B cell (primary cell): Measurements from ENCODE around the gene IPMK. TPM values are rescaled to one million over a fixed set of nuclear protein-coding genes. Genes with fewer than 3 reads are reported as not detected.
"Not testable (repeated sequence)": the region's sequence is repeated elsewhere in the genome, so short reads cannot be mapped to it uniquely, and the experiment has no call there.

Experiments
- ATAC-seq: fragments of 200-7000 bp; cut with Tn5 transposase; one replicate; pipeline ENCODE4 v1.10.0; 2021; ENCODE audit warnings: low read depth, mild to moderate bottlenecking, moderate number of reproducible peaks, moderate library complexity
- CTCF ChIA-PET: fragments of 350-600 bp; sonication (Branson Sonifier 250); formaldehyde crosslinking; loops from one replicate; lab custom pipeline; 2021; ENCODE audit warnings: antibody characterized with exemption, inconsistent platforms; lab: Charles Lee
- POLR2A ChIA-PET: fragments of 350-600 bp; sonication (Branson Sonifier 250); formaldehyde crosslinking; loops from one replicate; lab custom pipeline; 2021; ENCODE audit warnings: antibody characterized with exemption; lab: Charles Lee
- DNase-seq: peaks from one replicate; pipeline ENCODE4 v3.0.0; 2013
- H2AFZ ChIP-seq: 2 replicates; pipeline ENCODE4 v1.6.1; 2012; ENCODE audit warnings: mild to moderate bottlenecking, low read depth, low read length; ENCODE audit not compliant: insufficient read depth, poor library complexity, severe bottlenecking
- H3K27ac ChIP-seq, 2 donors: 1 replicate in 1 of 2; 2 replicates in 1 of 2; pipeline ENCODE4 v1.5.1; 2012 to 2013; ENCODE audit warnings: low read length in 2 of 2, mild to moderate bottlenecking in 2 of 2, moderate library complexity in 1 of 2
- H3K27me3 ChIP-seq, 4 experiments: fragments of 200-600 bp in 1 of 4; sonication (generic) in 1 of 4; replicated peaks in 1 of 4; 1 replicate in 2 of 4; 2 replicates in 2 of 4; pipeline versions ENCODE4 v1.6.1 to v1.7.0; 2013 to 2016; ENCODE audit warnings: low read length in 3 of 4, mild to moderate bottlenecking in 2 of 4, mixed read lengths in 1 of 4, moderate library complexity in 1 of 4; ENCODE audit not compliant: insufficient read depth in 4 of 4, control insufficient read depth in 3 of 4; ENCODE audit errors: control extremely low read depth in 1 of 4
- H3K36me3 ChIP-seq, 2 experiments: replicated peaks in 1 of 2; 1 replicate in 1 of 2; 2 replicates in 1 of 2; pipeline versions ENCODE4 v1.6.1 to v1.7.1; 2013; ENCODE audit warnings: low read length in 1 of 2; ENCODE audit not compliant: insufficient read depth in 2 of 2, control insufficient read depth in 1 of 2; ENCODE audit errors: control extremely low read depth in 1 of 2, extremely low read depth in 1 of 2
- H3K4me1 ChIP-seq, 2 donors: fragments of 200-600 bp in 1 of 2; sonication (generic) in 1 of 2; 1 replicate in 1 of 2; 2 replicates in 1 of 2; pipeline versions ENCODE4 v1.5.1 to v1.6.1; 2013 to 2017; ENCODE audit warnings: low read length in 2 of 2; ENCODE audit not compliant: control insufficient read depth in 2 of 2, insufficient read depth in 2 of 2
- H3K4me2 ChIP-seq: replicated peaks from 2 replicates; pipeline ENCODE3; 2012; ENCODE audit warnings: mild to moderate bottlenecking, low read depth, low read length; ENCODE audit not compliant: poor library complexity, severe bottlenecking
- H3K4me3 ChIP-seq, 5 experiments: fragments of 200-600 bp in 1 of 5; sonication (generic) in 1 of 5; 1 replicate in 3 of 5; 2 replicates in 2 of 5; pipeline versions ENCODE4 v1.5.1 to v1.7.0; 2011 to 2016; ENCODE audit warnings: low read length in 4 of 5, mild to moderate bottlenecking in 4 of 5, low read depth in 2 of 5, control low read depth in 1 of 5, moderate library complexity in 1 of 5; ENCODE audit not compliant: insufficient read depth in 1 of 5; ENCODE audit errors: control extremely low read depth in 1 of 5, extremely low read depth in 1 of 5
- H3K79me2 ChIP-seq: fragments of 200-600 bp; sonication (generic); one replicate; pipeline ENCODE4 v1.6.0; 2016; ENCODE audit warnings: low read length; ENCODE audit not compliant: control insufficient read depth, insufficient read depth
- H3K9ac ChIP-seq: fragments of 200-600 bp; sonication (generic); 2 replicates; pipeline ENCODE4 v1.6.1; 2017; ENCODE audit warnings: mild to moderate bottlenecking, low read length, moderate library complexity
- H3K9me3 ChIP-seq, 3 donors: one replicate each; pipeline versions ENCODE4 v1.6.1 to v1.7.1; 2013; ENCODE audit warnings: low read length in 2 of 3; ENCODE audit not compliant: control insufficient read depth in 2 of 3, insufficient read depth in 1 of 3; ENCODE audit errors: control extremely low read depth in 1 of 3
- H4K20me1 ChIP-seq: 2 replicates; pipeline ENCODE4 v1.6.0; 2012; ENCODE audit warnings: mild to moderate bottlenecking, low read length; ENCODE audit not compliant: insufficient read depth, control insufficient read depth, poor library complexity, severe bottlenecking
- H3K27ac Mint-ChIP-seq: one replicate; pipeline ENCODE4 v1.8.0; 2021; ENCODE audit warnings: mixed read lengths
- H3K27me3 Mint-ChIP-seq: one replicate; pipeline ENCODE4 v1.8.0; 2021; ENCODE audit warnings: mixed read lengths
- H3K4me1 Mint-ChIP-seq: one replicate; pipeline ENCODE4 v1.8.0; 2021; ENCODE audit warnings: mixed read lengths
- H3K4me3 Mint-ChIP-seq: one replicate; pipeline ENCODE4 v1.8.0; 2021; ENCODE audit warnings: mixed read lengths
- H3K9me3 Mint-ChIP-seq: one replicate; pipeline ENCODE4 v1.8.0; 2022; ENCODE audit warnings: mixed read lengths; ENCODE audit not compliant: insufficient read depth
- EZH2 ChIP-seq: IDR thresholded peaks from 2 replicates; pipeline ENCODE4 v1.6.1; 2012; ENCODE audit warnings: borderline replicate concordance, low read depth, mild to moderate bottlenecking, moderate library complexity, low read length; ENCODE audit not compliant: insufficient read depth, poor library complexity, severe bottlenecking
- WGBS: methylation state at CpG from one replicate; pipeline ENCODE4 v1.1.5; 2013; ENCODE audit warnings: missing lambda C conversion rate; ENCODE audit not compliant: insufficient coverage; 5-methylcytosine and 5-hydroxymethylcytosine counted together
- intact Hi-C: fragments of 100-400 bp; cut with micrococcal nuclease; formaldehyde crosslinking; loops from one replicate; pipeline ENCODE4 v1.10.0; 2022
- polyA plus RNA-seq: library from polyadenylated mRNA; depleted of rRNA; stranded (reverse); fragments of >200 nt; gene quantifications from 2 replicates; pipeline ENCODE4 v1.2.3, GENCODE V29; 2012
- total RNA-seq, 2 donors: library from RNA; stranded (reverse); fragments of 120-200 nt in 1 of 2; gene quantifications; 1 replicate in 1 of 2; 2 replicates in 1 of 2; pipeline versions ENCODE4 v1.2.3 to v1.2.4, GENCODE V29; 2013 to 2022
- TF ChIP-seq, protein P1 (sequence below): fragments of 200-600 bp; IDR thresholded peaks from one replicate; pipeline ENCODE4 v1.8.0; 2022; ENCODE audit warnings: antibody characterized with exemption, mild to moderate bottlenecking

The IPMK gene
- total and polyA plus RNA-seq, 2 donors (not counting 1 experiment from before 2014, with no cell fraction given) = 1.9 to 8.6 TPM

DNA sequence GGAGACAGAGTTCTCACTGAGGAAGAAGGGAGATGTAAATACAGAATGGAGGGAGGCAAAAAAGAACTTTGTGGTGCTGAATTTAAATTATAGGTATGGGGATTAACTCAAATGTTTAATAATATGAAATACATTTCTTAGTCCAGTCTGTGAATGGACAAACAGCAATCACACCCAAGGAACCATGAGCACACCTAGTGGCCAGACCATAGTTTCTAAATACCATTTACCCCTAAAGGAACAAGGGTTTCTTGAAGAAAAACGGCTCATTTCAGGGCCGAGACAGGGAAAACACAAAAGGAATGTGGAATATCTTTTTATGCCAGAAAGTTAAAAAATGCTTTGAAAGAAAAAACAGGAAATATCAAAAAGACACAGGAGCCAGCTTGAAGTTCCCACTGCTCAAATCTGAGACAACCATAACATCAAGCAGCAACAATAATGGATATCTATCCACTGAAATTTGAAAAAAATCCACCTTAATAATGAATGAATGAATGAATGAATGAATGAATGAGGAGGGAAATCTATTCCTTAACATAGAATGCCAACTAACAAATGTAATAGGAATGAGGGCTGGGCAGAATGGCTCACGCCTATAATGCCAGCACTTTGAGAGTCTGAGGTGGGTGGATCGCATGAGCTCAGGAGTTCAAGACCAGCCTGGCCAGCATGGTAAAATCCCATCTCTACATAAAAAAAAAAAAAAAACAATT is 8.6 kb downstream of the IPMK start:
- Mint-ChIP-seq H3K27ac (no peak overlapping the region), H3K27me3 (no peaks in the 10 kb centered on the region), H3K9me3 (peaks cover under 1% of the 10 kb centered on the region), H3K4me1 (peaks cover 37% of the 10 kb centered on the region), H3K4me3 (no peak overlapping the region)
- ChIA-PET POLR2A (no interaction called here), CTCF (no interaction called here)
- no peak overlapping the region for H3K4me3 ChIP-seq
- H2AFZ ChIP-seq = no peak overlapping the region
- peaks cover 0 to 2% (median 0%) of the 10 kb centered on the region in 3 donors for H3K9me3 ChIP-seq
- no peak overlapping the region for H3K4me2 ChIP-seq
- no CpG with 5 or more reads among the region's 4 CpGs for WGBS
- ATAC-seq (no peak), DNase-seq (no peak)
- H3K4me1 ChIP-seq = peaks cover 0 to 6% of the 10 kb centered on the region in 2 donors
- H3K9ac ChIP-seq = no peak overlapping the region
- H3K27me3 ChIP-seq = no peaks in the 10 kb centered on the region
- peaks cover 1 to 7% of the 10 kb centered on the region in 2 experiments for H3K36me3 ChIP-seq
- intact Hi-C loops = no loop called here
- peaks cover 96% of the 10 kb centered on the region for H3K79me2 ChIP-seq
- TF ChIP-seq, protein P1, sequence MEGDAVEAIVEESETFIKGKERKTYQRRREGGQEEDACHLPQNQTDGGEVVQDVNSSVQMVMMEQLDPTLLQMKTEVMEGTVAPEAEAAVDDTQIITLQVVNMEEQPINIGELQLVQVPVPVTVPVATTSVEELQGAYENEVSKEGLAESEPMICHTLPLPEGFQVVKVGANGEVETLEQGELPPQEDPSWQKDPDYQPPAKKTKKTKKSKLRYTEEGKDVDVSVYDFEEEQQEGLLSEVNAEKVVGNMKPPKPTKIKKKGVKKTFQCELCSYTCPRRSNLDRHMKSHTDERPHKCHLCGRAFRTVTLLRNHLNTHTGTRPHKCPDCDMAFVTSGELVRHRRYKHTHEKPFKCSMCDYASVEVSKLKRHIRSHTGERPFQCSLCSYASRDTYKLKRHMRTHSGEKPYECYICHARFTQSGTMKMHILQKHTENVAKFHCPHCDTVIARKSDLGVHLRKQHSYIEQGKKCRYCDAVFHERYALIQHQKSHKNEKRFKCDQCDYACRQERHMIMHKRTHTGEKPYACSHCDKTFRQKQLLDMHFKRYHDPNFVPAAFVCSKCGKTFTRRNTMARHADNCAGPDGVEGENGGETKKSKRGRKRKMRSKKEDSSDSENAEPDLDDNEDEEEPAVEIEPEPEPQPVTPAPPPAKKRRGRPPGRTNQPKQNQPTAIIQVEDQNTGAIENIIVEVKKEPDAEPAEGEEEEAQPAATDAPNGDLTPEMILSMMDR = no peak
- no peak for TF ChIP-seq EZH2
- H3K27ac ChIP-seq = no peak overlapping the region
- peaks cover 55% of the 10 kb centered on the region for H4K20me1 ChIP-seq

GRCh38 chr10:58256013-58256780 is 11.5 kb downstream of the IPMK start:
- H3K9me3 ChIP-seq = peaks cover 0 to 14% (median 5%) of the 10 kb centered on the region in 3 donors
- H3K4me3 Mint-ChIP-seq, H3K27ac ChIP-seq, H3K4me2 ChIP-seq, ATAC-seq, H3K27me3 Mint-ChIP-seq, H3K9me3 Mint-ChIP-seq, H3K4me3 ChIP-seq, POLR2A ChIA-PET, H3K36me3 ChIP-seq, CTCF ChIA-PET, H3K27me3 ChIP-seq, H2AFZ ChIP-seq, H3K4me1 ChIP-seq, intact Hi-C loops, DNase-seq, H3K9ac ChIP-seq, H3K27ac Mint-ChIP-seq: not testable (repeated sequence)
- H3K79me2 ChIP-seq = peaks cover 94% of the 10 kb centered on the region
- peaks cover 39% of the 10 kb centered on the region for H3K4me1 Mint-ChIP-seq
- 93% methylated on average over 2 of the region's 7 CpGs for WGBS
- peaks cover 44% of the 10 kb centered on the region for H4K20me1 ChIP-seq
